Forelimb muscle (tissue), 1 donor: ENCODE measurements around the gene FECH. TPM values are rescaled to one million over a fixed set of nuclear protein-coding genes. Genes with fewer than 3 reads are reported as not detected.

Source experiments
- DNase-seq: peaks from one replicate; pipeline ENCODE4 v3.0.0-alpha.2; 2013; ENCODE audit warnings: low read depth
- polyA plus RNA-seq: library from polyadenylated mRNA; unstranded; fragments of 120-200 nt; gene quantifications from one replicate; pipeline ENCODE4 v1.2.1, GENCODE V29; 2013; ENCODE audit not compliant: insufficient read length

Gene FECH
- polyA plus RNA-seq, 1 donor, result 21.7 TPM

- no peak for DNase-seq
Measured at GRCh38 chr18:57581301-57581934, 5.1 kb downstream of the FECH start.

- DNase-seq, result no peak
Measured at GRCh38 chr18:57579934-57580333, 6.6 kb downstream of the FECH start.

- DNase-seq, result no peak
Measured at GRCh38 chr18:57576316-57576715, 10.2 kb downstream of the FECH start.

GRCh38 chr18:57575542-57575941, 11.0 kb downstream of the FECH start:
- DNase-seq, result no peak

- DNase-seq, result no peak
Measured at GRCh38 chr18:57574866-57575265, 11.6 kb downstream of the FECH start.

- no peak for DNase-seq
Measured at GRCh38 chr18:57570162-57570561, 16.3 kb downstream of the FECH start.

- no peak for DNase-seq
Measured at GRCh38 chr18:57569133-57569532, 17.4 kb downstream of the FECH start.

GRCh38 chr18:57561728-57562423, 24.6 kb downstream of the FECH start:
- no peak for DNase-seq

GRCh38 chr18:57561261-57561660, 25.2 kb downstream of the FECH start:
- no peak for DNase-seq

GRCh38 chr18:57559314-57559713, 27.2 kb downstream of the FECH start:
- peak; percentile 73 for DNase-seq

- DNase-seq, result no peak
Measured at GRCh38 chr18:57555134-57555533, 31.4 kb downstream of the FECH start.

GRCh38 chr18:57550510-57550909, 36.0 kb downstream of the FECH start:
- no peak for DNase-seq

- no peak for DNase-seq
Measured at GRCh38 chr18:57547260-57547659, 39.2 kb downstream of the FECH start.

GRCh38 chr18:57544936-57545660, 41.4 kb downstream of the FECH start:
- DNase-seq, result no peak

GRCh38 chr18:57543560-57543959, 42.9 kb downstream of the FECH start:
- DNase-seq, result no peak

- no peak for DNase-seq
Measured at GRCh38 chr18:57542812-57543427, 43.6 kb downstream of the FECH start.

GRCh38 chr18:57542126-57542525, 44.4 kb downstream of the FECH start:
- no peak for DNase-seq

GRCh38 chr18:57539702-57540101, 46.8 kb downstream of the FECH start:
- no peak for DNase-seq

- DNase-seq, result no peak
Measured at GRCh38 chr18:57538614-57539013, 47.9 kb downstream of the FECH start.

GRCh38 chr18:57534511-57534909, 52.0 kb downstream of the FECH start:
- DNase-seq, result no peak

GRCh38 chr18:57533868-57534510, 52.5 kb downstream of the FECH start:
- DNase-seq, result no peak
